Chondrocyte (in vitro differentiated cells): ENCODE measurements around the gene LY6G5B. TPM values are rescaled to one million over a fixed set of nuclear protein-coding genes. Genes with fewer than 3 reads are reported as not detected.
"Not testable (repeated sequence)": the region's sequence is repeated elsewhere in the genome, so short reads cannot be mapped to it uniquely, and the experiment has no call there.

ENCODE experiments used
- DNase-seq: peaks from one replicate; pipeline ENCODE4 v3.0.0; 2021; ENCODE audit warnings: mixed read lengths, low spot score
- H3K27ac Mint-ChIP-seq: one replicate; pipeline ENCODE4 v1.8.0; 2021; ENCODE audit warnings: mild to moderate bottlenecking, moderate library complexity, mixed read lengths; ENCODE audit not compliant: unreplicated experiment
- H3K27me3 Mint-ChIP-seq: 2 replicates; pipeline ENCODE4 v1.8.0; 2021; ENCODE audit warnings: low read depth, mixed read lengths
- H3K36me3 Mint-ChIP-seq: 2 replicates; pipeline ENCODE4 v1.8.0; 2021; ENCODE audit warnings: low read depth, mixed read lengths
- H3K4me1 Mint-ChIP-seq: 2 replicates; pipeline ENCODE4 v1.8.0; 2021; ENCODE audit warnings: low read depth, mild to moderate bottlenecking, mixed read lengths
- H3K4me3 Mint-ChIP-seq: one replicate; pipeline ENCODE4 v1.8.0; 2021; ENCODE audit warnings: mild to moderate bottlenecking, moderate library complexity, mixed read lengths; ENCODE audit not compliant: unreplicated experiment
- H3K9me3 Mint-ChIP-seq: 2 replicates; pipeline ENCODE4 v1.8.0; 2021; ENCODE audit warnings: low read depth, mixed read lengths
- total RNA-seq: library from RNA; stranded (reverse); gene quantifications from 3 replicates; pipeline ENCODE4 v1.2.1, GENCODE V29; 2021
- TF ChIP-seq, protein P1 (sequence below): fragments of 200-600 bp; sonication (generic); IDR thresholded peaks from 2 replicates; pipeline ENCODE4 v1.5.0; 2021; ENCODE audit warnings: antibody characterized with exemption, mild to moderate bottlenecking, moderate library complexity

Gene LY6G5B
- total RNA-seq, 1 donor from 2014 or later: 10.2 TPM

- H3K4me1 Mint-ChIP-seq: peaks cover 26% of the 10 kb centered on the region
- no peaks in the 10 kb centered on the region for H3K9me3 Mint-ChIP-seq
- H3K36me3 Mint-ChIP-seq: no peaks in the 10 kb centered on the region
- DNase-seq: peak; percentile 98
- H3K4me3 Mint-ChIP-seq: peak within 1 kb of the TSS; percentile 99
- no peaks in the 10 kb centered on the region for H3K27me3 Mint-ChIP-seq
- TF ChIP-seq, protein P1, sequence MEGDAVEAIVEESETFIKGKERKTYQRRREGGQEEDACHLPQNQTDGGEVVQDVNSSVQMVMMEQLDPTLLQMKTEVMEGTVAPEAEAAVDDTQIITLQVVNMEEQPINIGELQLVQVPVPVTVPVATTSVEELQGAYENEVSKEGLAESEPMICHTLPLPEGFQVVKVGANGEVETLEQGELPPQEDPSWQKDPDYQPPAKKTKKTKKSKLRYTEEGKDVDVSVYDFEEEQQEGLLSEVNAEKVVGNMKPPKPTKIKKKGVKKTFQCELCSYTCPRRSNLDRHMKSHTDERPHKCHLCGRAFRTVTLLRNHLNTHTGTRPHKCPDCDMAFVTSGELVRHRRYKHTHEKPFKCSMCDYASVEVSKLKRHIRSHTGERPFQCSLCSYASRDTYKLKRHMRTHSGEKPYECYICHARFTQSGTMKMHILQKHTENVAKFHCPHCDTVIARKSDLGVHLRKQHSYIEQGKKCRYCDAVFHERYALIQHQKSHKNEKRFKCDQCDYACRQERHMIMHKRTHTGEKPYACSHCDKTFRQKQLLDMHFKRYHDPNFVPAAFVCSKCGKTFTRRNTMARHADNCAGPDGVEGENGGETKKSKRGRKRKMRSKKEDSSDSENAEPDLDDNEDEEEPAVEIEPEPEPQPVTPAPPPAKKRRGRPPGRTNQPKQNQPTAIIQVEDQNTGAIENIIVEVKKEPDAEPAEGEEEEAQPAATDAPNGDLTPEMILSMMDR: peak; percentile 32
- H3K27ac Mint-ChIP-seq: peak within 1 kb of the TSS; percentile 98
Observed at GRCh38 chr6:31702819-31703716, 33.3 kb downstream of the LY6G5B start, which contains the start of gene ABHD16A. Gene ABHD16A (minus strand): TSS chr6:31703324. CDS start chr6:31703281, 43 bp downstream.

- no peak overlapping the region for H3K27ac Mint-ChIP-seq
- peaks cover 22% of the 10 kb centered on the region for H3K4me1 Mint-ChIP-seq
- no peaks in the 10 kb centered on the region for H3K9me3 Mint-ChIP-seq
- no peak for DNase-seq
- H3K4me3 Mint-ChIP-seq: no peak overlapping the region
- TF ChIP-seq, protein P1: no peak
- no peaks in the 10 kb centered on the region for H3K27me3 Mint-ChIP-seq
- H3K36me3 Mint-ChIP-seq: no peaks in the 10 kb centered on the region
Observed at GRCh38 chr6:31705931-31706330, 36.2 kb downstream of the LY6G5B start.

DNA sequence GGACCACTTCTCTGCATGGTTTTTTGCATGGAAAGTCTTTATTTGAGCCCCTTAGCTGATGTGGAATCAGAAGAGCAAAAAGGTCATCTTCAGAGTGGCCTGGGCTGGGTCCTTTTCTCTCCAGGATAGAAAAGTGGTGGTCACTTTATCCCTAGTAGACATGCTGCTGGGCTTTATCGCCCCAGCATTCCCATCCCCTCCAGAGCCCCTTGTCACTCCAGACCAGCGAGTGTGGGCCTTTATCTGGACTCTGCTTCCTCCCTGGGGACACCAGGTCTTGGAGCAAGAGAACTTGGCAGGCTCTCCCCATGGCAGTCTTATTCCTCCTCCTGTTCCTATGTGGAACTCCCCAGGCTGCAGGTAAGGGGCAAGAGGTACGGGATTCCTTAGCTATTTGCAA lies 36.8 kb downstream of the LY6G5B start, which contains the start of gene LY6G6F:
LY6G6F (plus strand) TSS at position 268 of the 400 bp plus-strand sequence; CDS start at position 309, 41 bp downstream.
- Mint-ChIP-seq H3K4me1 (peaks cover 15% of the 10 kb centered on the region), H3K27me3 (no peaks in the 10 kb centered on the region), H3K27ac (no peak within 1 kb of the TSS), H3K4me3 (no peak within 1 kb of the TSS), H3K9me3 (no peaks in the 10 kb centered on the region), H3K36me3 (no peaks in the 10 kb centered on the region)
- no peak for DNase-seq
- TF ChIP-seq, protein P1: no peak

DNA sequence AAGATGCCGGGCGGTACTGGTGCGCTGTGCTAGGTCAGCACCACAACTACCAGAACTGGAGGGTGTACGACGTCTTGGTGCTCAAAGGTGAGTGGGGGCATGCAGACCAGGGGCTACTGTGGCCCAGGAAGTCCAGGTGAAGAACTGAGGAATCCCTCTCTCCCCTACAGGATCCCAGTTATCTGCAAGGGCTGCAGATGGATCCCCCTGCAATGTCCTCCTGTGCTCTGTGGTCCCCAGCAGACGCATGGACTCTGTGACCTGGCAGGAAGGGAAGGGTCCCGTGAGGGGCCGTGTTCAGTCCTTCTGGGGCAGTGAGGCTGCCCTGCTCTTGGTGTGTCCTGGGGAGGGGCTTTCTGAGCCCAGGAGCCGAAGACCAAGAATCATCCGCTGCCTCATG lies 37.9 kb downstream of the LY6G5B start:
- no peaks in the 10 kb centered on the region for H3K9me3 Mint-ChIP-seq
- H3K4me3 Mint-ChIP-seq: no peak overlapping the region
- TF ChIP-seq, protein P1: no peak
- H3K4me1 Mint-ChIP-seq: peaks cover 7% of the 10 kb centered on the region
- no peak for DNase-seq
- peaks cover 2% of the 10 kb centered on the region for H3K27me3 Mint-ChIP-seq
- no peak overlapping the region for H3K27ac Mint-ChIP-seq
- H3K36me3 Mint-ChIP-seq: no peaks in the 10 kb centered on the region

GRCh38 chr6:31708224-31708623 lies 38.4 kb downstream of the LY6G5B start:
- Mint-ChIP-seq H3K27ac (no peak overlapping the region), H3K36me3 (no peaks in the 10 kb centered on the region)

DNA sequence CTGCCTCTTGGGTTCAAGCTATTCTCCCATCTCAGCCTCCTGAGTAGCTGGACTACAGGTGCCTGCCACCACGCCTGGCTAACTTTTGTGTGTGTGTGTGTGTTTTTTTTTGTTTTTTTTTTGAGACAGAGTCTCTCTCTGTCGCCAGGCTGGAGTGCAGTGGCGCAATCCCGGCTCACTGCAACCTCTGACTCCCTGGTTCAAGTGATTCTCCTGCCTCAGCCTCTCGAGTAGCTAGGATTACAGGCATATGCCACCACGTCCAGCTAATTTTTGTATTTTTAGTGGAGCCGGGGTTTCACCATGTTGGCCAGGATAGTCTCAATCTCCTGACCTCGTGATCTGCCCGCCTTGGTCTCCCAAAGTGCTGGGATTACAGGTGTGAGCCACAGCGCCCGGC lies 39.4 kb downstream of the LY6G5B start:
- H3K4me1 Mint-ChIP-seq, DNase-seq, H3K9me3 Mint-ChIP-seq, H3K4me3 Mint-ChIP-seq, H3K27ac Mint-ChIP-seq, H3K36me3 Mint-ChIP-seq, H3K27me3 Mint-ChIP-seq: not testable (repeated sequence)

More at GRCh38 chr6:31708224-31708623, 38.4 kb downstream of the LY6G5B start:
- TF ChIP-seq, protein P1: no peak
- no peak for DNase-seq
- Mint-ChIP-seq H3K9me3 (no peaks in the 10 kb centered on the region), H3K4me3 (no peak overlapping the region), H3K4me1 (peaks cover 6% of the 10 kb centered on the region), H3K27me3 (peaks cover 2% of the 10 kb centered on the region)
